GM21528 (cell line): ENCODE data around the gene CLPX.
"Not testable (repeated sequence)": the region's sequence is repeated elsewhere in the genome, so short reads cannot be mapped to it uniquely, and the experiment has no call there.

Experiments
- ATAC-seq: cut with Tn5 transposase; IDR thresholded peaks from one replicate; pipeline ENCODE4 v1.9.1; 2021; ENCODE audit warnings: mild to moderate bottlenecking, moderate library complexity; ENCODE audit not compliant: unreplicated experiment, low FRiP score

CLPX gene

GRCh38 chr15:65175511-65175910 is 9.6 kb downstream of the CLPX start:
- no peak for ATAC-seq

DNA sequence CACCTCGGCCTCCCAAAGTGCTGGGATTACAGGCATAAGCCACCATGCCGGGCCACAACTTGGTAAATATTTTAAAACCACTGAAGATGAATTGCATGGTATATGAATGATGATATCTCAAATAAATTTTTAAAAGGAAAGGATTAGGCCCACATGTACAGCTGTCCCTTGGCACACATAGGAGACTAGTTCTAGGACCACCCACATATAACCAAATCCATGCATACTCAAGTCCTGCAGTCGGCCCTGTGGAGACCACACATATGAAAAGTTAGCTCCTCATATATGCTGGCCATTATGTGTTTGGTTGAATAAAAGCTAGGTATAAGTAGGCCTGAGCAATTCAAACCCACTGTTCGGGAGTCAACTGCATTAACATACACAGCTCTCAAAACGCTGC is 10.6 kb downstream of the CLPX start:
- ATAC-seq: no peak

GRCh38 chr15:65172531-65172930 is 12.6 kb downstream of the CLPX start:
- ATAC-seq: no peak

GRCh38 chr15:65171428-65171827 is 13.7 kb downstream of the CLPX start:
- no peak for ATAC-seq

GRCh38 chr15:65165875-65166274 is 19.3 kb downstream of the CLPX start:
- no peak for ATAC-seq

DNA sequence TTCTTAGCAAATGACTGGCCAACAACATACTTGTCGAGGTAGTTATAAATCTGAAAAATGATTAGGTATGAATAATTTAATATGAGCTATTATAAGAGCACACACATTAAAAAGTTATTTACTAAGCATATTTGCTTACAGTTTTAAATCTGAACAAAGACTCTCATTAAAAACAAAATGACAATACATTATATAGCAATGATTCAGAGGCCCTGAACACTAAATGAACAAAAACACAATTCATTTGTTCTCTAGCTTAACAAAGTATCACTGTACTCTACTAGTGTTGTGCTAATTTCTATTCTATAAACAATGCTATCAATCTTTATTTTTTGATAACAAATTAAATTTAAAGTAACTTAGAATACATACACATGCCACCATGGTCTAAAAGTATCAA is 21.0 kb downstream of the CLPX start:
- no peak for ATAC-seq

GRCh38 chr15:65163041-65163440 is 22.1 kb downstream of the CLPX start:
- ATAC-seq: no peak

- no peak for ATAC-seq
These were observed 28.4 kb downstream of the CLPX start for GRCh38 chr15:65156692-65157091.

- ATAC-seq: no peak
These were observed 30.4 kb downstream of the CLPX start for GRCh38 chr15:65154720-65155119.

DNA sequence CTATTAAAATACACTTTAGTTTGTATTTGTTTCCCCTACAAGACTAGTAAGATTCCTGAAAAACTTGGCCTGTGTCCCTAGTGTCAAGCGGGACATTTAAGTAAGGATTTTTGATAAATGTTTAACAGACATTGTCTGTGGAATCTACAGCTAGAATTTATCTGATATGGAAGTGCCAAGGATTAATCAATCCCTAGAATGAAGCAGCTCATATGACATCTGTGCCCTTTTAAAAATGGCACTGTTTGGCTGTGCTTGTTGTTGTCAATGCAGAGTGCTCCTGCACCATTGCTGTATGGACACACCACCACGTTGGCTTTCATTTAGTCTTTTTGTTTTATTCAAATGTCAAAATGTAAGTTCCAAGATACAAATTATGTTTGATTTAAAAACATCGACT is 37.2 kb downstream of the CLPX start:
- no peak for ATAC-seq

DNA sequence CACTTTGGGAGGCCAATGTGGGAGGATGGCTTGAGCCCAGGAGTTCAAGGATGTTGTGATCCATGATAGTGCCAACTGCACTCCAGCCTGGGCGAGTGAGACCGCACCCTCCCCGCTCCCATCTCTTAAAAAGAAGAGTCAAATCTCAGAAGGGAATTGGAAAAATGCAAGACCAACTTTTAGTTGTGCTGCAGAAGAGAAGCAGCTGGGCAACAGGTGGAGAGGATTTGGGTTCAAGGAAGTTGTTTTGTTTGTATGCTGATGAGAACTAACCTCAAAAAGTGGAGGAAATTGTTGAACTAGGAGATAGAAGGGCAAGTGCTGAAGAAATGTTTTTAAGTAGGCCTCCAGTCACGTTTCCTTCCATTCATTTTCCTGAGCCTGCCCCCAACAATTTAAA is 38.7 kb downstream of the CLPX start:
- ATAC-seq: no peak

DNA sequence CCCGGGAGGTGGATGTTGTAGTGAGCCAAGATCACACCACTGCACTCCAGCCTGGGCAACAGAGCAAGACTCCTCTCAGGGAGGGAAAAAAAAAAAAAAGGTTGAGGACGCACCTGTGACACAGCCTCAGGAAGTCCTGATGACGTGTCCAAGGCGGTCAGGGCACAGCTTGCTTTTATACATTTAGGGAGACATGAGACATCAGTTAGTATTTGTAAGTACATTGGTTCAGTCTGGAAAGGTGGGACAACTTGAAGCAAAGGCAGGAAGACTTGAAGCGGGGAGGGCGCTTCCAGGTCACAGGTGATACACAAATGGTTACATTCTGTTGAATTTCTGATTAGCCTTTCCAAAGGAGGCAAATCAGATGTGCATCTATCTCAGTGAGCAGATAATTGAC is 46.5 kb downstream of the CLPX start:
- not testable (repeated sequence) for ATAC-seq

- not testable (repeated sequence) for ATAC-seq
These were observed 47.2 kb downstream of the CLPX start for GRCh38 chr15:65137893-65138292.

DNA sequence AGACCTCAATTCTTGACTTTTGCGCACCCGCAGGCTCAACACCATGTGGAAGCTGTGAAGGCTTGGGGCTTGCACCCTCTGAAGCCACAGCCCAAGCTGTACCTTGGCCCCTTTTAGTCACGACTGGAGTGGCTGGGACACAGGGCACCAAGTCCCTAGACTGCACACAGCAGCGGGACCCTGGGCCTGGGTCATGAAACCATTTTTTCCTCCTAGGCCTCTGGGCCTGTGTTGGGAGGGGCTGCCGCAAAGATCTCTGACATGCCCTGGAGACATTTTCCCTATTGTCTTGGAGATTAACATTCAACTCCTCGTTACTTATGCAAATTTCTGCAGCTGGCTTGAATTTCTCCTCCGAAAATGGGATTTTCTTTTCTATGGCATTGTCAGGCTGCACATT is 48.1 kb downstream of the CLPX start:
- not testable (repeated sequence) for ATAC-seq

DNA sequence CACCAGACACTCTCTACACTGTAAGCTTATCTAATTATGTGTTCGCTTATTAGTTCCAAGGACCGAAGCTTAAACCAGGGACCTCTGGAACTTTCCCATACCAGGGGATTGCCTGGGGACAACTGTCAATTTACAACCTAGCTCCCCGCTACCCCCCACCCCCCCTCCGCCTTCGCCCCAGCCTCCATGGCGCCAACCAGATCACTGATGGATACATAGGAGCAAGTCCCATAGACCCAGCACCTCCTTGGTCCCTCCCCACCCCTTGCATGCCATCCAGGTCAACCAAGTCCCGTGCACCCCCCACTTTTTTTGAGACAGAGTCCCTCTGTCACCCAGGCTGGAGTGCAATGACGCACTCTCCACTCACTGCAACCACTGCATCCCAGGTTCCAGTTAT is 50.6 kb downstream of the CLPX start:
- no peak for ATAC-seq

- peak; percentile 85 for ATAC-seq
These were observed 51.5 kb downstream of the CLPX start, which contains the start of gene PDCD7 for GRCh38 chr15:65133548-65134200. TSS of gene PDCD7 (minus strand) at chr15:65133808. CDS start at chr15:65133781, 27 bp downstream.

- ATAC-seq: peak; percentile 49
These were observed 52.1 kb downstream of the CLPX start for GRCh38 chr15:65132878-65133547.

DNA sequence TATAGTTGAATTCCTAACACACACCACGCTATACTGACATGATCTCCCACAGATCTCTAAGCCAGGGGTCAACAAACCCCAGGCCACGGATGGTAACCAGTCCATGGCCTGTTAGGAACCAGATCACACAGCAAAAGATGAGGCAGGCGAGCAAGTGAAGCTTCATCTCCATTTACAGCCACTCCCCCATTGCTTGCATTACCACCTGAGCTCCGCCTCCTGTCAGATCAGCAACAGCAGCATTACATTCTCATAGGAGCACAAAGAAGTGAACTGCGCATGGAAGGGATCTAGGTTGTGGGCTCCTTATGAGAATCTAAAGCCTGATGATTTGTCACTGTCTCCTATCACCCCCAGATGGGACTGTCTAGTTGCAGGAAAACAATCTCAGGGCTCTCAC is 54.2 kb downstream of the CLPX start:
- no peak for ATAC-seq

- ATAC-seq: no peak
These were observed 69.6 kb downstream of the CLPX start for GRCh38 chr15:65115542-65115941.

DNA sequence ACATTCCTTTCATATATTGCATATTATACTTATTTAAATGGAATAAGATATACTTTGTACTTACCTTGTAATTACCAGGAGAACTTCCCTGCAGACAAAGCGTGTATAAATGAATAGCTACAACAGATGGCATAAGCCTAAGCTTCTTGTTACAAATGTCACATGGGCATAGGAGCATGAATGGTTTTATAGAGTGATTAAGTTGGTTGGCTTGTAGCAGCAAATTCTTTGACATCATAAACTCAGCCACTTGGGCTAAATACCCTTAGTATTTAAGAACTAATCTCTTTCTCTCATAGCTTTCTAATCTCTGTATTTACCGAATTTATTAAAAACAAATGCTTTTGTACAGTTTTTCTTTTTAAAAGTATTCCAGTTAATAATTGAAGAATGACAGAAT is 70.1 kb downstream of the CLPX start, which contains the start of gene UBAP1L:
TSS of gene UBAP1L (minus strand) at position 115 of the 400 bp plus-strand sequence. CDS start 8,985 bp downstream, outside the sequence.
- no peak for ATAC-seq

GRCh38 chr15:65110676-65111292 is 74.4 kb downstream of the CLPX start:
- ATAC-seq: no peak
